HepG2 (cell line): ENCODE results near the gene SMAP1. TPM values are rescaled to one million over a fixed set of nuclear protein-coding genes. Genes with fewer than 3 reads are reported as not detected.

Experiments
- CBX1 ChIP-seq: IDR thresholded peaks from one replicate; pipeline ENCODE4 v1.6.1; 2016; ENCODE audit warnings: antibody characterized with exemption, low read depth
- FOSL2 ChIP-seq: sonication (generic); formaldehyde crosslinking; IDR thresholded peaks from 2 replicates; pipeline ENCODE4 v1.4.0; 2020; ENCODE audit warnings: missing genetic modification reagents
- KDM2A ChIP-seq: sonication (generic); formaldehyde crosslinking; IDR thresholded peaks from 2 replicates; pipeline ENCODE4 v1.4.0; 2020; ENCODE audit warnings: low read depth, missing genetic modification reagents, borderline replicate concordance
- KLF6 ChIP-seq: IDR thresholded peaks from 2 replicates; pipeline ENCODE4 v1.8.0; 2016; ENCODE audit warnings: missing biosample characterization, missing genetic modification reagents
- PLRG1 ChIP-seq: fragments of 450-650 bp; conservative IDR thresholded peaks from 2 replicates; pipeline ENCODE4 v1.6.1; 2016
- PPARG ChIP-seq: conservative IDR thresholded peaks from 2 replicates; pipeline ENCODE4 v1.6.1; 2016; ENCODE audit warnings: missing biosample characterization, missing genetic modification reagents
- RXRA ChIP-seq: sonication (generic); formaldehyde crosslinking; IDR thresholded peaks from 2 replicates; pipeline ENCODE4 v1.5.1; 2020; ENCODE audit warnings: missing genetic modification reagents
- RXRB ChIP-seq: IDR thresholded peaks from 2 replicates; pipeline ENCODE4 v1.6.1; 2016; ENCODE audit warnings: borderline replicate concordance, missing genetic modification reagents, missing compliant biosample characterization
- SALL1 ChIP-seq: sonication (generic); formaldehyde crosslinking; IDR thresholded peaks from 2 replicates; pipeline ENCODE4 v1.8.0; 2022; ENCODE audit warnings: mild to moderate bottlenecking, missing genetic modification reagents
- SP140L ChIP-seq: sonication (generic); formaldehyde crosslinking; IDR thresholded peaks from 2 replicates; pipeline ENCODE4 v1.4.0; 2020; ENCODE audit warnings: missing genetic modification reagents, borderline replicate concordance
- SRF ChIP-seq: IDR thresholded peaks from 2 replicates; pipeline ENCODE4 v1.6.1; 2011; ENCODE audit warnings: mild to moderate bottlenecking, low read depth, low read length, moderate library complexity
- TOE1 ChIP-seq: sonication (generic); formaldehyde crosslinking; IDR thresholded peaks from 2 replicates; pipeline ENCODE4 v1.4.0; 2020; ENCODE audit warnings: mild to moderate bottlenecking, missing genetic modification reagents
- XRCC5 ChIP-seq: fragments of 200-400 bp; formaldehyde crosslinking; optimal IDR thresholded peaks from 2 replicates; pipeline ENCODE3; 2017; ENCODE audit warnings: mild to moderate bottlenecking, low read length
- ZFP36L1 ChIP-seq: sonication (generic); formaldehyde crosslinking; IDR thresholded peaks from 2 replicates; pipeline ENCODE4 v1.8.0; 2022; ENCODE audit warnings: mild to moderate bottlenecking, missing genetic modification reagents, moderate library complexity
- ZNF207 ChIP-seq: fragments of 450-650 bp; IDR thresholded peaks from 2 replicates; pipeline ENCODE4 v1.6.1; 2016; ENCODE audit warnings: antibody characterized with exemption, borderline replicate concordance
- ZNF329 ChIP-seq: sonication (generic); formaldehyde crosslinking; IDR thresholded peaks from 2 replicates; pipeline ENCODE4 v1.9.0; 2021; ENCODE audit warnings: low read depth, mild to moderate bottlenecking, missing genetic modification reagents
- ZNF501 ChIP-seq: sonication (generic); formaldehyde crosslinking; IDR thresholded peaks from 2 replicates; pipeline ENCODE4 v1.5.1; 2020; ENCODE audit warnings: mild to moderate bottlenecking, moderate library complexity, missing genetic modification reagents
- ZNF850 ChIP-seq: sonication (generic); formaldehyde crosslinking; conservative IDR thresholded peaks from 2 replicates; pipeline ENCODE4 v1.9.0; 2021; ENCODE audit warnings: mild to moderate bottlenecking, missing genetic modification reagents
- polyA plus RNA-seq, 8 experiments: library from polyadenylated mRNA; depleted of rRNA in 3 of 8; stranded (reverse) in 7 of 8; unstranded in 1 of 8; fragments of >200 nt; fragmentation: Illumina TruSeq in 4 of 8; extraction: Trizol in 4 of 8; gene quantifications; 2 replicates each; pipeline versions ENCODE4 v1.2.1 to v1.2.3, GENCODE V29; 2011 to 2016; ENCODE audit warnings: low read depth in 4 of 8, missing spikeins in 1 of 8, mixed read lengths in 1 of 8; ENCODE audit not compliant: insufficient read depth in 1 of 8
- total RNA-seq, 5 experiments: library from RNA; depleted of rRNA; stranded (reverse); fragments of >200 nt; fragmentation: Illumina TruSeq; extraction: Trizol; gene quantifications; 2 replicates each; pipeline ENCODE4 v1.2.3, GENCODE V29; 2016; ENCODE audit warnings: low read depth in 1 of 5
- TF ChIP-seq, protein P1 (sequence below): sonication (generic); formaldehyde crosslinking; conservative IDR thresholded peaks from 2 replicates; pipeline ENCODE4 v1.8.1; 2023; ENCODE audit warnings: missing genetic modification reagents
- TF ChIP-seq, protein P2 (sequence below): sonication (generic); formaldehyde crosslinking; IDR thresholded peaks from 2 replicates; pipeline ENCODE4 v1.5.0; 2020; ENCODE audit warnings: mild to moderate bottlenecking, missing genetic modification reagents, moderate library complexity
- TF ChIP-seq, protein P3 (sequence below): sonication (generic); formaldehyde crosslinking; IDR thresholded peaks from 2 replicates; pipeline ENCODE4 v1.9.0; 2022; ENCODE audit warnings: missing genetic modification reagents, mild to moderate bottlenecking, borderline replicate concordance
- TF ChIP-seq, protein P4 (sequence below): sonication (generic); formaldehyde crosslinking; IDR thresholded peaks from 2 replicates; pipeline ENCODE4 v1.4.0; 2020; ENCODE audit warnings: missing genetic modification reagents, mild to moderate bottlenecking, borderline replicate concordance

The SMAP1 gene
- total and polyA plus RNA-seq, 2 of the 13 experiments (the other 11 are each of a cell fraction or from before 2014, with no cell fraction given) = 13.4 to 17.8 TPM

DNA sequence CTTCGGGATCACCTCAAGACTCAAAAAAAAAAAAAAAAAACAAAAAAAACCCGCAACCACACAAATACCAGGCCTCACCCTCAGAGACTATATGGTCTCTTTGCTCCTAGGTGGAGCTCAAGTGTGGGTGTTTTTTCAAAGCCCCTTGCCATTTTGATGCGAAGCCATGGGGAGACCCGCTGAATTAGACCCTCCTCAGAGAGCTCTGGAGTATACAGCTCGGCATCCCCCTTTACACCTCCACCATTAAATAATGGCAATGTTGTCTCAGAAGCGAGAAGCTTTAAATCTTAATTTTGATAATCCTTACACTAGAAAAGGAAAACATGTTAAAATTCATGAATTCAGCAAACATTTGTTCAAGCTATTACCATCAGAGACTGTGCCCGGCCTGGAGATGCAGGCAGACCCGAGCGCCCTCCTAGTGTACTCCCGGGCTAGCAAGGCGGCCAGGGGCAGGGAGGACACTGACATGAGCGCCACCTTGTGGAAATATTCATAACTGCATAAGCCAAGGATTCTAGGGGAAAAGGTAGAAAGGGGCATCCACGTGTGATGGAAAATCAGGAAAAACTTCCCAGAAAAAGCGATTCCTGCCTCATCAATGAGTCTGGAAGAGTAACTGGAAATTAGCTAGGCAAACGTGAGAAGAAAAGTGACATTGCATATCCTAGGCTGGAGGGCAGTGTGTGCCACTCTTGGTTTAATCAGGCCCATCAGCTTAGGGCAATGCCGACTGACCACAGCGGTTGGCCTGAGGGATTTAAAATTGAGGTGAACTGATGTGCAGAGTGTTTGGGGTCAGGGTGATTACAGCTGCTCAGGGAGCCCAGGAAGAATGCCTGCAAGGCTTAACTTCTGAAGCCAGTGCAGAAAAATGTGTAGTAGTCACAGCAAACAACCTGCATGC is 216.6 kb downstream of the SMAP1 start (continued):
- TF ChIP-seq, protein P1, sequence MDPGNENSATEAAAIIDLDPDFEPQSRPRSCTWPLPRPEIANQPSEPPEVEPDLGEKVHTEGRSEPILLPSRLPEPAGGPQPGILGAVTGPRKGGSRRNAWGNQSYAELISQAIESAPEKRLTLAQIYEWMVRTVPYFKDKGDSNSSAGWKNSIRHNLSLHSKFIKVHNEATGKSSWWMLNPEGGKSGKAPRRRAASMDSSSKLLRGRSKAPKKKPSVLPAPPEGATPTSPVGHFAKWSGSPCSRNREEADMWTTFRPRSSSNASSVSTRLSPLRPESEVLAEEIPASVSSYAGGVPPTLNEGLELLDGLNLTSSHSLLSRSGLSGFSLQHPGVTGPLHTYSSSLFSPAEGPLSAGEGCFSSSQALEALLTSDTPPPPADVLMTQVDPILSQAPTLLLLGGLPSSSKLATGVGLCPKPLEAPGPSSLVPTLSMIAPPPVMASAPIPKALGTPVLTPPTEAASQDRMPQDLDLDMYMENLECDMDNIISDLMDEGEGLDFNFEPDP (CRISPR knock-in tag) = 0 out of 2 replicates have a peak, but pooled peaks have one; percentile 50
- TF ChIP-seq RXRA (CRISPR knock-in tag) (0 out of 2 replicates have a peak, but pooled peaks have one; percentile 23), PLRG1 (no peak), ZNF207 (no peak), SRF (no peak), KLF6 (CRISPR knock-in tag) (no peak), SP140L (CRISPR knock-in tag) (no peak), ZNF329 (CRISPR knock-in tag) (no peak), SALL1 (CRISPR knock-in tag) (peak; percentile 35; the same call in 1 of the 2 replicates), CBX1 (no peak), RXRB (CRISPR knock-in tag) (peak; percentile 60; the same call in 1 of the 2 replicates), XRCC5 (peak; percentile 81), KDM2A (CRISPR knock-in tag) (no peak), ZNF501 (CRISPR knock-in tag) (peak; percentile 56), ZFP36L1 (CRISPR knock-in tag) (peak; percentile 71; the same call in 1 of the 2 replicates), ZNF850 (CRISPR knock-in tag) (no peak), TOE1 (CRISPR knock-in tag) (no peak), PPARG (CRISPR knock-in tag) (0 out of 2 replicates have a peak, but pooled peaks have one; percentile 14), FOSL2 (CRISPR knock-in tag) (no peak)
- TF ChIP-seq, protein P2, sequence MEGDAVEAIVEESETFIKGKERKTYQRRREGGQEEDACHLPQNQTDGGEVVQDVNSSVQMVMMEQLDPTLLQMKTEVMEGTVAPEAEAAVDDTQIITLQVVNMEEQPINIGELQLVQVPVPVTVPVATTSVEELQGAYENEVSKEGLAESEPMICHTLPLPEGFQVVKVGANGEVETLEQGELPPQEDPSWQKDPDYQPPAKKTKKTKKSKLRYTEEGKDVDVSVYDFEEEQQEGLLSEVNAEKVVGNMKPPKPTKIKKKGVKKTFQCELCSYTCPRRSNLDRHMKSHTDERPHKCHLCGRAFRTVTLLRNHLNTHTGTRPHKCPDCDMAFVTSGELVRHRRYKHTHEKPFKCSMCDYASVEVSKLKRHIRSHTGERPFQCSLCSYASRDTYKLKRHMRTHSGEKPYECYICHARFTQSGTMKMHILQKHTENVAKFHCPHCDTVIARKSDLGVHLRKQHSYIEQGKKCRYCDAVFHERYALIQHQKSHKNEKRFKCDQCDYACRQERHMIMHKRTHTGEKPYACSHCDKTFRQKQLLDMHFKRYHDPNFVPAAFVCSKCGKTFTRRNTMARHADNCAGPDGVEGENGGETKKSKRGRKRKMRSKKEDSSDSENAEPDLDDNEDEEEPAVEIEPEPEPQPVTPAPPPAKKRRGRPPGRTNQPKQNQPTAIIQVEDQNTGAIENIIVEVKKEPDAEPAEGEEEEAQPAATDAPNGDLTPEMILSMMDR (CRISPR knock-in tag) = peak; percentile 92
- TF ChIP-seq, protein P3, sequence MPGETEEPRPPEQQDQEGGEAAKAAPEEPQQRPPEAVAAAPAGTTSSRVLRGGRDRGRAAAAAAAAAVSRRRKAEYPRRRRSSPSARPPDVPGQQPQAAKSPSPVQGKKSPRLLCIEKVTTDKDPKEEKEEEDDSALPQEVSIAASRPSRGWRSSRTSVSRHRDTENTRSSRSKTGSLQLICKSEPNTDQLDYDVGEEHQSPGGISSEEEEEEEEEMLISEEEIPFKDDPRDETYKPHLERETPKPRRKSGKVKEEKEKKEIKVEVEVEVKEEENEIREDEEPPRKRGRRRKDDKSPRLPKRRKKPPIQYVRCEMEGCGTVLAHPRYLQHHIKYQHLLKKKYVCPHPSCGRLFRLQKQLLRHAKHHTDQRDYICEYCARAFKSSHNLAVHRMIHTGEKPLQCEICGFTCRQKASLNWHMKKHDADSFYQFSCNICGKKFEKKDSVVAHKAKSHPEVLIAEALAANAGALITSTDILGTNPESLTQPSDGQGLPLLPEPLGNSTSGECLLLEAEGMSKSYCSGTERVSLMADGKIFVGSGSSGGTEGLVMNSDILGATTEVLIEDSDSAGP (CRISPR knock-in tag) = no peak
- TF ChIP-seq, protein P4, sequence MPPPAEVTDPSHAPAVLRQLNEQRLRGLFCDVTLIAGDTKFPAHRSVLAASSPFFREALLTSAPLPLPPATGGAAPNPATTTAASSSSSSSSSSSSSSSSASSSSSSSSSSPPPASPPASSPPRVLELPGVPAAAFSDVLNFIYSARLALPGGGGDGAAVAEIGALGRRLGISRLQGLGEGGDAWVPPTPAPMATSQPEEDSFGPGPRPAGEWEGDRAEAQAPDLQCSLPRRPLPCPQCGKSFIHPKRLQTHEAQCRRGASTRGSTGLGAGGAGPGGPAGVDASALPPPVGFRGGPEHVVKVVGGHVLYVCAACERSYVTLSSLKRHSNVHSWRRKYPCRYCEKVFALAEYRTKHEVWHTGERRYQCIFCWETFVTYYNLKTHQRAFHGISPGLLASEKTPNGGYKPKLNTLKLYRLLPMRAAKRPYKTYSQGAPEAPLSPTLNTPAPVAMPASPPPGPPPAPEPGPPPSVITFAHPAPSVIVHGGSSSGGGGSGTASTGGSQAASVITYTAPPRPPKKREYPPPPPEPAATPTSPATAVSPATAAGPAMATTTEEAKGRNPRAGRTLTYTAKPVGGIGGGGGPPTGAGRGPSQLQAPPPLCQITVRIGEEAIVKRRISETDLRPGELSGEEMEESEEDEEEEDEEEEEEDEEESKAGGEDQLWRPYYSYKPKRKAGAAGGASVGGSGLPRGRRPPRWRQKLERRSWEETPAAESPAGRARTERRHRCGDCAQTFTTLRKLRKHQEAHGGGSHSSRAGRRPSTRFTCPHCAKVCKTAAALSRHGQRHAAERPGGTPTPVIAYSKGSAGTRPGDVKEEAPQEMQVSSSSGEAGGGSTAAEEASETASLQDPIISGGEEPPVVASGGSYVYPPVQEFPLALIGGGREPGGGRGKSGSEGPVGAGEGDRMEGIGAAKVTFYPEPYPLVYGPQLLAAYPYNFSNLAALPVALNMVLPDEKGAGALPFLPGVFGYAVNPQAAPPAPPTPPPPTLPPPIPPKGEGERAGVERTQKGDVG (CRISPR knock-in tag) = no peak
